ENCODE measurements around the gene NRG3.

NRG3 gene

DNA sequence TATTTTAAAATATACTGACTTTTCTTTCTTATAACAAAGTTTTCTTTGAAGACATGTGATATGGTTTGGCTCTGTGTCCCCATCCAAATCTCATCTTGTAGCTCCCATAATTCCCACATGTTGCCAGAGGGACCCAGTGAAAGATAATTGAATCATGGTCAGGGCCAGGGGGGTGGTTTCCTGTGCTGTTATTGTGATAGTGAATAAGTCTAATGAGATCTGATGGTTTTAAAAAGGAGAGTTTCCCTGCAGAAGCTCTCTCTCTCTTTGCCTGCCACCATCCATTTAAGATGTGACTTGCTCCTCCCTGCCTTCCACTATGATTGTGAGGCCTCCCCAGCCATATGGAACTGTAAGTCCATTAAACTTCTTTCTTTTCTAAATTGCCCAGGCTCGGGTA is 768.1 kb downstream of the NRG3 start (continued):
- TF ChIP-seq, protein P1, sequence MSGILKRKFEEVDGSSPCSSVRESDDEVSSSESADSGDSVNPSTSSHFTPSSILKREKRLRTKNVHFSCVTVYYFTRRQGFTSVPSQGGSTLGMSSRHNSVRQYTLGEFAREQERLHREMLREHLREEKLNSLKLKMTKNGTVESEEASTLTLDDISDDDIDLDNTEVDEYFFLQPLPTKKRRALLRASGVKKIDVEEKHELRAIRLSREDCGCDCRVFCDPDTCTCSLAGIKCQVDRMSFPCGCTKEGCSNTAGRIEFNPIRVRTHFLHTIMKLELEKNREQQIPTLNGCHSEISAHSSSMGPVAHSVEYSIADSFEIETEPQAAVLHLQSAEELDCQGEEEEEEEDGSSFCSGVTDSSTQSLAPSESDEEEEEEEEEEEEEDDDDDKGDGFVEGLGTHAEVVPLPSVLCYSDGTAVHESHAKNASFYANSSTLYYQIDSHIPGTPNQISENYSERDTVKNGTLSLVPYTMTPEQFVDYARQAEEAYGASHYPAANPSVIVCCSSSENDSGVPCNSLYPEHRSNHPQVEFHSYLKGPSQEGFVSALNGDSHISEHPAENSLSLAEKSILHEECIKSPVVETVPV (CRISPR knock-in tag; IDR thresholded peaks at IDR 0.05) = no peak
- no peak for TF ChIP-seq CREB5 (CRISPR knock-in tag; IDR thresholded peaks at IDR 0.05; ENCODE audit: low read depth)
- no peak for TF ChIP-seq ZNF565 (CRISPR knock-in tag; conservative IDR thresholded peaks at IDR 0.05; ENCODE audit: low read depth)
- TF ChIP-seq CSDC2 (CRISPR knock-in tag; IDR thresholded peaks at IDR 0.05) = 0 out of 2 replicates have a peak, but pooled peaks have one; percentile 16
- no peak for TF ChIP-seq SNAI2 (CRISPR knock-in tag; IDR thresholded peaks at IDR 0.05)

DNA sequence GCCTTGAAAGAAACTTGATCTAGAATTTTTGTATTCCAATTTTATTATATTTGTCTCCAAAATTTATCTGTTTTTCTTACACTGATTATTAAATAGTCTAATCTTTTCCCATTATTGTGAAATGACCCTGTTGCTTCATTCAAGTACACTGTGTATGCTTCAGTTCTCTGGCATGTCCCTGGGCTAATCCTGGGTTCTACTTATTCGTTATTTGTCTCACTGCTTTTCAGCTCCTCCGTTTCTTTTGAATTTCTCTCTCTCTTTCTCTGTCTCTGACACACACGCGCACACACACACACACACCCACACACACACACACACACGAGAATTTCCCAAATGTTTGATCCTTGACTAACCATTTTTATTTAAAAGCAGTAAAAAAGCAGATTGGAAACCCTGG is 768.6 kb downstream of the NRG3 start:
- TF ChIP-seq OSR1 (CRISPR knock-in tag; IDR thresholded peaks at IDR 0.05) = no peak
- no peak for TF ChIP-seq TOX (CRISPR knock-in tag; IDR thresholded peaks at IDR 0.05; ENCODE audit: borderline replicate concordance)
- no peak for TF ChIP-seq TSHZ2 (CRISPR knock-in tag; IDR thresholded peaks at IDR 0.05)
- no peak for TF ChIP-seq ZNF8 (CRISPR knock-in tag; IDR thresholded peaks at IDR 0.05)
- TF ChIP-seq ISL1 (CRISPR knock-in tag; IDR thresholded peaks at IDR 0.05) = no peak; the same call in 1 of the 2 replicates
- no peak for TF ChIP-seq GLIS3 (CRISPR knock-in tag; IDR thresholded peaks at IDR 0.05)
- no peak for TF ChIP-seq ARNTL (CRISPR knock-in tag; IDR thresholded peaks at IDR 0.05; ENCODE audit: borderline replicate concordance, low read depth)
- TF ChIP-seq ZC3H10 (CRISPR knock-in tag; IDR thresholded peaks at IDR 0.05) = no peak
- ATAC-seq = peak; percentile 68; the same call in 2 of the 3 replicates

- no peak for ATAC-seq
- TF ChIP-seq, protein P1 (CRISPR knock-in tag; IDR thresholded peaks at IDR 0.05) = no peak
- TF ChIP-seq ZNF70 (CRISPR knock-in tag; IDR thresholded peaks at IDR 0.05) = no peak
Measured at GRCh38 chr10:82645221-82645620, 770.2 kb downstream of the NRG3 start.

GRCh38 chr10:82653244-82654155 is 778.5 kb downstream of the NRG3 start:
- ATAC-seq = no peak
- TF ChIP-seq, protein P2, sequence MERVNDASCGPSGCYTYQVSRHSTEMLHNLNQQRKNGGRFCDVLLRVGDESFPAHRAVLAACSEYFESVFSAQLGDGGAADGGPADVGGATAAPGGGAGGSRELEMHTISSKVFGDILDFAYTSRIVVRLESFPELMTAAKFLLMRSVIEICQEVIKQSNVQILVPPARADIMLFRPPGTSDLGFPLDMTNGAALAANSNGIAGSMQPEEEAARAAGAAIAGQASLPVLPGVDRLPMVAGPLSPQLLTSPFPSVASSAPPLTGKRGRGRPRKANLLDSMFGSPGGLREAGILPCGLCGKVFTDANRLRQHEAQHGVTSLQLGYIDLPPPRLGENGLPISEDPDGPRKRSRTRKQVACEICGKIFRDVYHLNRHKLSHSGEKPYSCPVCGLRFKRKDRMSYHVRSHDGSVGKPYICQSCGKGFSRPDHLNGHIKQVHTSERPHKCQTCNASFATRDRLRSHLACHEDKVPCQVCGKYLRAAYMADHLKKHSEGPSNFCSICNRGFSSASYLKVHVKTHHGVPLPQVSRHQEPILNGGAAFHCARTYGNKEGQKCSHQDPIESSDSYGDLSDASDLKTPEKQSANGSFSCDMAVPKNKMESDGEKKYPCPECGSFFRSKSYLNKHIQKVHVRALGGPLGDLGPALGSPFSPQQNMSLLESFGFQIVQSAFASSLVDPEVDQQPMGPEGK (CRISPR knock-in tag; IDR thresholded peaks at IDR 0.05; ENCODE audit: borderline replicate concordance) = no peak
- TF ChIP-seq TOX (CRISPR knock-in tag; IDR thresholded peaks at IDR 0.05; ENCODE audit: borderline replicate concordance) (no peak), PPARA (CRISPR knock-in tag; IDR thresholded peaks at IDR 0.05; ENCODE audit: borderline replicate concordance) (no peak), ZNF70 (CRISPR knock-in tag; IDR thresholded peaks at IDR 0.05) (no peak), ZNF8 (CRISPR knock-in tag; IDR thresholded peaks at IDR 0.05) (no peak), ZNF565 (CRISPR knock-in tag; conservative IDR thresholded peaks at IDR 0.05; ENCODE audit: low read depth) (no peak), OSR1 (CRISPR knock-in tag; IDR thresholded peaks at IDR 0.05) (no peak)
- TF ChIP-seq, protein P1 (CRISPR knock-in tag; IDR thresholded peaks at IDR 0.05) = no peak
